ENCODE data around the gene EFNA2.
A peak's percentile ranks its signal among the peaks of the same experiment; 100 is the strongest.
"Not testable (repeated sequence)": the region's sequence is repeated elsewhere in the genome, so short reads cannot be mapped to it uniquely, and the experiment has no call there.

The EFNA2 gene

GRCh38 chr19:1322198-1322981, 36.7 kb downstream of the EFNA2 start:
- DNase-seq = no peak

DNA sequence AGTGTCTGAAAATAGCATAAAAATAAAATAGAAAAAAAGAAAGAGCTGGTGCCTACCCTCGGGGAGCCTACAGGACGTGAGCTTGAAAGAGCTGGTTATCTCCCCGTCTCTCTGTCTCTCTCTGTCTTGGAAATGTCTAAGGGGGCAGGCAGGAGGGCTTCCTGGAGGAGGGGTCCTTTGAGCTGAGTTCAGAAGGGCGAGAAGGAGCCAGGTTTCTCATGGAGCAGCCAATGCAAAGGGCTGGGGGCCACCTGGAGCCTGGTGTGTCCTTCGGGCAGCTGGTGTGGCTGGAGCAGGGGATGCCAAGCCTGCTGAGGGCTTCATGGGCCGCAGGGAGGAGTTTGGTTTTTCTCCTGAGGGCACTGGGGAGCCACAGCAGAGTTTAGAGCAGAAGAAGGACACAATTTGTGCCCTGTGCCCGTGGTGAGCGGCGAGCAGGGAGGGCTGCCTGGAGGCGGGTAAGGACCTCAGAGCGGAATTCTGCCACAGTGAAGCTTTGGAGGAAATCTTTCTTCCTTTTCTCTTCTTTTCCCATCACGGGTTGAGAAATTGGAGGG, 38.7 kb downstream of the EFNA2 start:
- no peak for DNase-seq

DNA sequence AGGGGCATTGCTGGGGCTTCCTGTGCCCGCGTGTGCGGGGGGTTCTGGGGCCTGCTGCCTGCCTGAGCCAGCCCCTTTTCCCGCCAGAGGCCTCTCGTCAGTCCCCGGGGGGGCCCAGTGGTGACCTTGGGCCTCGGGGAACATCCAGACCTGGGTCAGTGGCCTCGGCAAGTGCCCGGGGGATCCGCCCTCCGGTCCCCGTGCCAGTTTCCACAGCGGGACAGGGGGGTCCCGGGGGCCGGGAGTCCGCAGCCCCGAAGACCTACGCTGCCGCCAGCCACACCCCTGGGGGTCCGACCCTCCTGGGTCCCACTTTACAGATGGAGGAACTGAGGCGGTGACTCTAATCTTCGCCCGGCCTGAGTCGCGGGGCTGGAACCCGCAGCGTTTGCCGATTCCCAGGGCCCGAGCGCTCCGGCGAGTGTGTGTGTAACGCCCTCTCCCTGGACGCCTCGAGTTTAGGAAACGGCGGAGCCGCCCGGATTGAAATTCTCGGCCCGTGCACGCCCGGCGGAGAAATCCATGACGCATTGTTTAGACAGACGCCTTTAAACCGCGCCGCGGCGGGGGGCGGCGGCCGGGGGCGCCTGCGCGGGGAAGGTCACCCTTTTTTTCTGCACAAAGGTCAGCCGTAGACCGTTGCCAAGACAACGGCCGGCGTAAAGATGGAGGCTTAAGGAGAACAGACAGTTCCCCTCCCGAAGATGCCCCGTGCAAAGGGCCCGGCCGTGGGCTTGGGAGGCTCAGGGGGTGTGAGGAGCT, 39.3 kb downstream of the EFNA2 start:
- DNase-seq = peak; percentile 67 to 76 (median 69)

DNA sequence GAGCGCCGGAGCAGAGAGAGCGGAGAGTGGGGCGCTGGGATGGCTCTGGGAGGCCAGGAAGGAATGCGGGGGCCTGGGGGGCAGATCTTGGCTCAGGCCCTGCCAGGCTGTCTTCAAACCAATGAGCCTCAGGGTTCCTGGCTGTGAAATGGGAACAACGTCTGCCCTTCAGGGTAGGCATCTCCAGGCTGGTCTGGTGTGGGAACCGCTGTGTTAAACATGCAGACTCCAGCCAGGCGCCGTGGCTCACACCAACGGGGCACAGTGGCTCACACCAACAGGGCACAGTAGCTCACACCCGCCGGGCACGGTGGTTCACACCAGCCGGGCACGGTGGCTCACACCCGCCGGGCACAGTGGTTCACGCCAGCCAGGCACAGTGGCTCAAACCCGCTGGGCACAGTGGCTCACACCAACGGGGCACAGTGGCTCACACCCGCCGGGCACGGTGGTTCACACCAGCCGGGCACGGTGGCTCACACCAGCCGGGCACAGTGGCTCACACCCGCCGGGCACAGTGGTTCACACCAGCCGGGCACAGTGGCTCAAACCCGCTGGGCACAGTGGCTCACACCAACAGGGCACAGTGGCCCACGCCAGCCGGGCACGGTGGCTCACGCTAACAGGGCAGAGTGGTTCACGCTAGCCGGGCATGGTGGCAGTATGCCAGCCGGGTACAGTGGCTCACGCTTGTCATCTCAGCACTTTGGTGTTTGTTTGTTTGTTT, 40.1 kb downstream of the EFNA2 start:
- no peak for DNase-seq

DNA sequence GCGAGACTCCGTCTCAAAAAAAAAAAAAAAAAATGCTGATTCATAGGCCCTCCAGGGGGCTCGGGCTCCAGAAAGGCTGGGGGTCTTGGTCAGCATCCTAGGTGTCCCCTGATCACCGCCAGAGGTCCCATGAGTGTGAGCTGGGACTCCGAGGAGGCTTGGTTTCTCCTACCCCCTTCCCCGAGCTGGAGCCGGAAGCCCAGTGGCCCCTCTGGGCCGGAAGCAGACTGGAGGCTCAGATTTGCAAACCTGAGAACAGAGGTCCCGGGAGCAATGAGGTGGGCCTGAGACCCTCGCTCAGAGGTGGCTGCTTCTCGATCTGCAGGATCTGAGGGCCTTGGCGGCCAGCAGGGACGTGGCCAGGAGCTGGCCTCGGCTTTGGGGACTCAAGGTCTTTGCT, 41.5 kb downstream of the EFNA2 start:
- no peak for DNase-seq

- DNase-seq = not testable (repeated sequence)
These were observed 46.5 kb downstream of the EFNA2 start for GRCh38 chr19:1332208-1332607.

GRCh38 chr19:1336079-1336684, 50.5 kb downstream of the EFNA2 start:
- no peak for DNase-seq

GRCh38 chr19:1340681-1341469, 55.2 kb downstream of the EFNA2 start:
- no peak for DNase-seq

- no peak for DNase-seq
These were observed 57.4 kb downstream of the EFNA2 start for GRCh38 chr19:1343041-1343440.

- no peak for DNase-seq
These were observed 63.5 kb downstream of the EFNA2 start for GRCh38 chr19:1349211-1349610.

GRCh38 chr19:1350867-1351266, 65.2 kb downstream of the EFNA2 start:
- DNase-seq = no peak

Data from suppressor macrophage treated with lipopolysaccharide for 1 hour (primary cell).